Activated naive CD8-positive, alpha-beta T cell (primary cell): ENCODE data around the gene GBX1.

Experiments used
- H3K27ac Mint-ChIP-seq: one replicate; pipeline ENCODE4 v1.8.0; 2021; ENCODE audit warnings: mixed read lengths
- H3K27me3 Mint-ChIP-seq: one replicate; pipeline ENCODE4 v1.8.0; 2021; ENCODE audit warnings: mixed read lengths
- H3K36me3 Mint-ChIP-seq: one replicate; pipeline ENCODE4 v1.8.0; 2021; ENCODE audit warnings: mixed read lengths
- H3K4me1 Mint-ChIP-seq: one replicate; pipeline ENCODE4 v1.8.0; 2021; ENCODE audit warnings: low read depth, mixed read lengths
- H3K4me3 Mint-ChIP-seq: one replicate; pipeline ENCODE4 v1.8.0; 2021; ENCODE audit warnings: mild to moderate bottlenecking, mixed read lengths
- H3K9me3 Mint-ChIP-seq: one replicate; pipeline ENCODE4 v1.8.0; 2021; ENCODE audit warnings: low read depth, mixed read lengths

GBX1 gene

DNA sequence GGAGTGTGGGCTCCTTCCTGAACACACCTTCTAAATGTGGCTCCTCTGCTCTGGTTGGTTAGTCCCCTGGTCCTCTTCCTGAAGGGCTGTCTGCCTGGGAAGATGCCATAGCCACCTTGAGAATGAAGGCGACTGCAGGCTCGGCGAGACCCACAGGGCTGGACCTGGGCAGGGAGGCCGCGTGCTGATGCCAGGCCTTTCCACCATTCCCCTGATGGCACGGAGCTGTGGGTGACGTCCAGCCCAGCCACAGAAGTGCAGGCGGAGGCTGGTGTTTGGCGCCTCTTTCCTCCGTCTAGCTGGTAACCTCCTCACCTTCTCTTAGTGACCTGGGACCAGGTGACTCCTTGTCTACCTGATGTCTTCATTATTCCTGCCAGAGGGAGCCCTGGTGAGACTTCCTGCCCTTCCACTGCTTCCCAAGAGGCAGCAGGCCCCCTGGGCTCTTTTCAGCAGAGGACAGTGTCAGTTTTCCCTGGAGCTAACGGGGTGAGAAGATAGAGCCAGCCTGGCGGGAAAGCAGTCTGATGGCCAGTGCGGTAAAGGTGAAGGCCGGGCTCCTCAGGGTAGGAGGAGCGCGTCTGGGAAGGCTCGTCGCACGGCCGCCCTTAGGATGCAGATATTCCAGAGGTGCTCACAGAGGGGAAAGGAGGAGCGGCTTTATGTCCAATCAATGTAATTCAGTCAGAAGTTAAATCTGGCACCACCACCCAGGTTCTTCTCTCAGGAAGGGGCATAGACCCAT is 34.9 kb downstream of the GBX1 start:
- H3K4me3 Mint-ChIP-seq = no peak overlapping the region
- no peaks in the 10 kb centered on the region for H3K9me3 Mint-ChIP-seq
- H3K36me3 Mint-ChIP-seq = no peaks in the 10 kb centered on the region
- no peaks in the 10 kb centered on the region for H3K4me1 Mint-ChIP-seq
- H3K27ac Mint-ChIP-seq = no peak overlapping the region
- H3K27me3 Mint-ChIP-seq = no peaks in the 10 kb centered on the region

GRCh38 chr7:151131592-151132293 is 35.8 kb downstream of the GBX1 start:
- H3K4me3 Mint-ChIP-seq = no peak overlapping the region
- no peaks in the 10 kb centered on the region for H3K27me3 Mint-ChIP-seq
- no peaks in the 10 kb centered on the region for H3K4me1 Mint-ChIP-seq
- H3K9me3 Mint-ChIP-seq = no peaks in the 10 kb centered on the region
- no peak overlapping the region for H3K27ac Mint-ChIP-seq
- H3K36me3 Mint-ChIP-seq = no peaks in the 10 kb centered on the region

- H3K27me3 Mint-ChIP-seq = no peaks in the 10 kb centered on the region
- no peak overlapping the region for H3K4me3 Mint-ChIP-seq
- no peaks in the 10 kb centered on the region for H3K4me1 Mint-ChIP-seq
- H3K9me3 Mint-ChIP-seq = no peaks in the 10 kb centered on the region
- no peak overlapping the region for H3K27ac Mint-ChIP-seq
- H3K36me3 Mint-ChIP-seq = no peaks in the 10 kb centered on the region
These were observed 36.3 kb downstream of the GBX1 start for GRCh38 chr7:151131224-151131591.

DNA sequence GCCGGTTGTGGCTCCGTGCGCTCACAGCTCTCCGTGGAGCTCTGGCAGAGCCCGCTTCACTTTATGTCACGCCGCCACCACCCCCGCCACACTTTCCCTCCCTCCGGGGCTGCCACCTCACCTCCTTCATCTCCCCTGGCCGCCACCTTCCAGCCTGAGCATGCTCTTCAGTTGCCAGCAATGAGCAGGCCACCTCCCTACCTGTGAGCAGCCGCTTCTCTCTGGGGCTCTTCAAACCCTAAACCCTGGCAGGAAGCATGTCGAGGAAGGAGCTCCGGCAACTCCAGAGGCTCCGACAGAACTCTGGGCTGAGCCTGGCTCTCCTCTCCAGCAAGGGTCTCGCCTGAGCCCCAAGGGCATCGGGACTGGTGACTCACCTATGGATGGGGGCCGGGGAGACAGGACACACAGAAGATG is 36.7 kb downstream of the GBX1 start:
- Mint-ChIP-seq H3K27ac (no peak overlapping the region), H3K4me1 (no peaks in the 10 kb centered on the region), H3K9me3 (no peaks in the 10 kb centered on the region), H3K4me3 (no peak overlapping the region), H3K27me3 (no peaks in the 10 kb centered on the region), H3K36me3 (no peaks in the 10 kb centered on the region)

DNA sequence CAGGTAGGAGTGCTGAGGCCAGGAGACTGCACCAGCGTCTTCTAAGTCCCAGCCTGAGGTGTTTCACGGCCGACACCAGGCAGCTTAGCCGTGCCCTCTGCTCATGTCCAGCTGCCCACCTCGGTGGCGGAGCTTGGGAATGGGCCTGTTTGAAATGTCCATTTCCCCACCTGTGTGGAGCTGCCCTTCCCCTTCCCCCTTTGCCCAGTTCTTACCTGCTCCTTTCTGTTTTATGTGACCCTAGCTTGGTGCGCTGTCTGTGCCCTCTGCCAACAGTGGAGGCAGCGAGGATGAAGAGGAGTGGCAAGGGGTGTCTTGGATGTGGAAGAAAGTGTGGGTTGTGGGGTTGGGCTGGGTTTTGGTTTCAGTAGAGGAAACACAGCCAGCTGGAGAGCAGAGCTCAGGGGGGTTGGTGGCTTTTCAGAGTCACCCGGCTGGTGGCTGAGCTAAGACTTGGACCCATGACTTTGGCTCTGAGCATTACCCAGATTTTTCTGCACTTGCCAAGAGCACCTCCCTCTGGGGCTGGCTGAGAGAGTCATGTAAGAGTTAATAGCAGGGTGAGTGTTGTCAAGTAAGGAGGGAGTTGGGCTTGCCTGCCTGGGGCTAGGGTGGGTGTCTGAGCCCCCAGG is 37.4 kb downstream of the GBX1 start:
- Mint-ChIP-seq H3K27me3 (no peaks in the 10 kb centered on the region), H3K27ac (no peak overlapping the region), H3K4me3 (no peak overlapping the region), H3K4me1 (no peaks in the 10 kb centered on the region), H3K36me3 (no peaks in the 10 kb centered on the region), H3K9me3 (no peaks in the 10 kb centered on the region)

DNA sequence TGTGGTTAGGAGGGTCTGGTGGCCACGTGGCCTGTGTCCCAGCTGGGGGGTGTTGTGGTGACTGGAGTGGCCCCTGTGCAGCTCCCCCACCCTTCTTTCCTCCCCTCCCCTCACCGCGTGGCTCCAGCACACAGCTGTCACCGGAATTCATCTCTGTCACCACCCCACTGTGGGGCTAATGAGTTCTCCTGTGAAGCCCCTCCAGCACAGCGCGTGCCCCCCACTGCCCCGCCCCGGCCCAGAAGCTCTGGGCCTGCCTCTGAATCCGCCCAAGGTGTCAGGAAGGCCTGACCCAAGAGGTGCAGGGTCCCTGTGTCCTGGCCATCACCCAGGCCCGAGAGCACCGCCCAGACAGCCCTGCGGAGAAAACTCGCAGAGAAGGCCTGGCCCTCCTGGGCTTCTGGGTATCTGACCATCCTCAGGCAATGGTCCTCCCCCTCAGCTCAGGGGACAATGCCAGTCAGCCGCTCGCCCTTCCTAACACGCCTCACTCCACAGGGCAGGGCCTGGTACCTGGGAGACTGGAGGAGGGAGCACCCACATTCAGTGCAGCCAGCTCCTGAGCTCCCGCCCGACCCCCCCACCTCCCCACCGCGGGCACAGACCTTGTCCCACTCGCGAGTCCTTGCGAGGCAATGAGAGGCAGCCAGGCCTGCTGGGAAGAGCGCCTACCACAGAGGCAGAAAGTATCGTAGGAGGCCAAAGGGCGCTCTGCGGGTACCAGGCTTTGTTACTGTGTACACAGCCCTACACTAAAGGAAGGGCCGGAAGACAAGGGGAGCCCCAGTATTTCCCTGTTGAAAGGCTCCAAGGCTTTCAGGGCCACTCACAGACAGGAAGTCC is 38.2 kb downstream of the GBX1 start:
- no peaks in the 10 kb centered on the region for H3K36me3 Mint-ChIP-seq
- no peaks in the 10 kb centered on the region for H3K9me3 Mint-ChIP-seq
- no peak overlapping the region for H3K4me3 Mint-ChIP-seq
- no peaks in the 10 kb centered on the region for H3K4me1 Mint-ChIP-seq
- H3K27me3 Mint-ChIP-seq = no peaks in the 10 kb centered on the region
- H3K27ac Mint-ChIP-seq = no peak overlapping the region

DNA sequence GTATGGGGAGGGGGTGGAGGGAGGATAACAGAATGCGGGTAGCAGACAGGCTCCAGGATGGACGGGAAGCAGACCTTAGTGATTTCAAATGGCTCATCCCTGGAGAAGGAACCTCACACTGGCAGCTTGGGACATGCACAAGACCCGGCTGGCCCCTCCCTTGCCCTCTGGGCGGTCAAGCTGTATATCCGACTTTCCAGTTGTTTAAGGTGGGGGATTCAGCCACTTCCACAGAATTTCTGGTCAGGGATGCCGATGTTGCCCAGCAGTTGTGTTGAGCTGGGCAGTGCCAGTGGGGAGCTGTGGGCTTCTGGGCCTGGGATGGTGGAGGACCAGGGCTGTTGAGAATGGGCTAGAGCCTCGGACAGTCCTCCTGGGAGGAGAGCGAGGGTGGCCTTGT is 38.8 kb downstream of the GBX1 start:
- Mint-ChIP-seq H3K27me3 (no peaks in the 10 kb centered on the region), H3K36me3 (no peaks in the 10 kb centered on the region), H3K9me3 (no peaks in the 10 kb centered on the region), H3K4me1 (peaks cover 4% of the 10 kb centered on the region), H3K27ac (no peak overlapping the region), H3K4me3 (no peak overlapping the region)

- Mint-ChIP-seq H3K27ac (no peak overlapping the region), H3K4me3 (no peak overlapping the region), H3K36me3 (no peaks in the 10 kb centered on the region), H3K9me3 (no peaks in the 10 kb centered on the region), H3K27me3 (no peaks in the 10 kb centered on the region), H3K4me1 (peaks cover 5% of the 10 kb centered on the region)
These were observed 39.4 kb downstream of the GBX1 start for GRCh38 chr7:151128144-151128543.

- H3K4me1 Mint-ChIP-seq = peaks cover 5% of the 10 kb centered on the region
- no peaks in the 10 kb centered on the region for H3K27me3 Mint-ChIP-seq
- H3K36me3 Mint-ChIP-seq = peaks cover 2% of the 10 kb centered on the region
- no peak overlapping the region for H3K4me3 Mint-ChIP-seq
- no peak overlapping the region for H3K27ac Mint-ChIP-seq
- H3K9me3 Mint-ChIP-seq = no peaks in the 10 kb centered on the region
These were observed 40.9 kb downstream of the GBX1 start for GRCh38 chr7:151126491-151127137.

DNA sequence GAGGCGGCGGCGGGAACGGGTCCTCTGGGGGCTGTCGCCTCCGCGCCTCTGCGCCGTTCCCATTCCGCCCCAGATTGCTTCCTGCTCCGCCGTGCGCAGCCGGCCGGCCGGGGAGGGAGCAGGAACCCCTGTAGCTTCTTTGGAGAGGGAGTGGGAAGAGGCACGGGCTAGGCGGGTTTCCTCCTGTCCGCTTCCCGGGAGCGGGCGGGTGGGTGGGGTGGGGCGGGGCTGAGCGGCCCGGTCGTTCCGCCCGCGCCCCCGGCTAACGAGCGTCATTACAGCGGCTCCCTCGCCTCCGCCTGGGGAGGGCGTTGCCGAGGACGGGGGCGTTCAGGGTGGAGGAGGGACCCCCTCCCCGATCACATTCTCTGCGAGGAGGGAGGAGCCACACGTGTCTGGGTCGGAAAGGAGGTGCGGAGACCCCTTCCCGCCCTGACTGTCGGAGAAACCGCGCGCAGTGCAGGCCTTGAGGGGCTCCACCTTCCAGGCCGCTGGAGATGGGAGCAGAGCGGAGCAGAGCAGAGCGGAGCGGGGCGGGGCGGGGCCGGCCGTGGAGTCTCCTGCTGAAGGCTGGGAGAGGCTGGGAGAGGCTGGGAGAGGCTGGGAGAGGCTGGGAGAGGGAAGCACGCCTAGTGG is 41.5 kb downstream of the GBX1 start:
- Mint-ChIP-seq H3K27me3 (no peaks in the 10 kb centered on the region), H3K4me1 (peaks cover 5% of the 10 kb centered on the region), H3K9me3 (no peaks in the 10 kb centered on the region), H3K27ac (no peak overlapping the region), H3K4me3 (no peak overlapping the region), H3K36me3 (peaks cover 4% of the 10 kb centered on the region)

- Mint-ChIP-seq H3K36me3 (peaks cover 4% of the 10 kb centered on the region), H3K9me3 (no peaks in the 10 kb centered on the region)
These were observed 42.0 kb downstream of the GBX1 start for GRCh38 chr7:151125470-151125845.

GRCh38 chr7:151124899-151125399 is 42.5 kb downstream of the GBX1 start:
- Mint-ChIP-seq H3K4me3 (no peak overlapping the region), H3K4me1 (peaks cover 5% of the 10 kb centered on the region), H3K27ac (no peak overlapping the region), H3K27me3 (no peaks in the 10 kb centered on the region), H3K36me3 (peaks cover 4% of the 10 kb centered on the region), H3K9me3 (no peaks in the 10 kb centered on the region)

More at GRCh38 chr7:151125470-151125845, 42.0 kb downstream of the GBX1 start:
- Mint-ChIP-seq H3K4me3 (no peak overlapping the region), H3K4me1 (peaks cover 5% of the 10 kb centered on the region), H3K27ac (no peak overlapping the region), H3K27me3 (no peaks in the 10 kb centered on the region)

DNA sequence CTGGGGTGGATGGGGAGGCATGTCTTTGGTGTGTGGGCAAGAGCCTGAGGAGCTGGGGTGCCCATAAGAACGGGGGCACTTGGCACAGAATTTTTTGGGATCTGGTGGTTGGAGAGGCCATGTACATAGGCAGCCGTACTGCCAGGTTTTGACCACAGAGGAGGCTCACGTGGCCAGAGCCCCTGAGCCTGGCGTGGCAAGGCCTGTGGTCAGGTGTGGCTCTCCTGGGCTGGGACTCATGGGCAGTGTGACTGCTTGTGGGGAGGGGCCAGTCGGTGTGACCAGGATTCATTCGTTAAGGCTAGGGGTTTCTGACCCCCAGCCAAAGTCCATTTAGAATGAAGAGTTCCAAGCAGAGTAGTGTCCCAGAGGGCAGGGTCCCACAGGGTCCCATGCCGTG is 43.0 kb downstream of the GBX1 start:
- Mint-ChIP-seq H3K36me3 (peaks cover 4% of the 10 kb centered on the region), H3K27ac (no peak overlapping the region), H3K27me3 (no peaks in the 10 kb centered on the region), H3K4me1 (peaks cover 5% of the 10 kb centered on the region), H3K9me3 (no peaks in the 10 kb centered on the region), H3K4me3 (no peak overlapping the region)
